Measurements from ENCODE around the gene TMEM203. TPM values are rescaled to one million over a fixed set of nuclear protein-coding genes. Genes with fewer than 3 reads are reported as not detected.

Gene TMEM203
- total RNA-seq, 4 donors from 2014 or later = 19.9 to 29.7 (median 22.7) TPM

- TF ChIP-seq, protein P1, sequence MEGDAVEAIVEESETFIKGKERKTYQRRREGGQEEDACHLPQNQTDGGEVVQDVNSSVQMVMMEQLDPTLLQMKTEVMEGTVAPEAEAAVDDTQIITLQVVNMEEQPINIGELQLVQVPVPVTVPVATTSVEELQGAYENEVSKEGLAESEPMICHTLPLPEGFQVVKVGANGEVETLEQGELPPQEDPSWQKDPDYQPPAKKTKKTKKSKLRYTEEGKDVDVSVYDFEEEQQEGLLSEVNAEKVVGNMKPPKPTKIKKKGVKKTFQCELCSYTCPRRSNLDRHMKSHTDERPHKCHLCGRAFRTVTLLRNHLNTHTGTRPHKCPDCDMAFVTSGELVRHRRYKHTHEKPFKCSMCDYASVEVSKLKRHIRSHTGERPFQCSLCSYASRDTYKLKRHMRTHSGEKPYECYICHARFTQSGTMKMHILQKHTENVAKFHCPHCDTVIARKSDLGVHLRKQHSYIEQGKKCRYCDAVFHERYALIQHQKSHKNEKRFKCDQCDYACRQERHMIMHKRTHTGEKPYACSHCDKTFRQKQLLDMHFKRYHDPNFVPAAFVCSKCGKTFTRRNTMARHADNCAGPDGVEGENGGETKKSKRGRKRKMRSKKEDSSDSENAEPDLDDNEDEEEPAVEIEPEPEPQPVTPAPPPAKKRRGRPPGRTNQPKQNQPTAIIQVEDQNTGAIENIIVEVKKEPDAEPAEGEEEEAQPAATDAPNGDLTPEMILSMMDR (IDR thresholded peaks at IDR 0.05; ENCODE audit: low read depth) = no peak
Observed at GRCh38 chr9:137243626-137244485, 38.4 kb upstream of the TMEM203 start.

DNA sequence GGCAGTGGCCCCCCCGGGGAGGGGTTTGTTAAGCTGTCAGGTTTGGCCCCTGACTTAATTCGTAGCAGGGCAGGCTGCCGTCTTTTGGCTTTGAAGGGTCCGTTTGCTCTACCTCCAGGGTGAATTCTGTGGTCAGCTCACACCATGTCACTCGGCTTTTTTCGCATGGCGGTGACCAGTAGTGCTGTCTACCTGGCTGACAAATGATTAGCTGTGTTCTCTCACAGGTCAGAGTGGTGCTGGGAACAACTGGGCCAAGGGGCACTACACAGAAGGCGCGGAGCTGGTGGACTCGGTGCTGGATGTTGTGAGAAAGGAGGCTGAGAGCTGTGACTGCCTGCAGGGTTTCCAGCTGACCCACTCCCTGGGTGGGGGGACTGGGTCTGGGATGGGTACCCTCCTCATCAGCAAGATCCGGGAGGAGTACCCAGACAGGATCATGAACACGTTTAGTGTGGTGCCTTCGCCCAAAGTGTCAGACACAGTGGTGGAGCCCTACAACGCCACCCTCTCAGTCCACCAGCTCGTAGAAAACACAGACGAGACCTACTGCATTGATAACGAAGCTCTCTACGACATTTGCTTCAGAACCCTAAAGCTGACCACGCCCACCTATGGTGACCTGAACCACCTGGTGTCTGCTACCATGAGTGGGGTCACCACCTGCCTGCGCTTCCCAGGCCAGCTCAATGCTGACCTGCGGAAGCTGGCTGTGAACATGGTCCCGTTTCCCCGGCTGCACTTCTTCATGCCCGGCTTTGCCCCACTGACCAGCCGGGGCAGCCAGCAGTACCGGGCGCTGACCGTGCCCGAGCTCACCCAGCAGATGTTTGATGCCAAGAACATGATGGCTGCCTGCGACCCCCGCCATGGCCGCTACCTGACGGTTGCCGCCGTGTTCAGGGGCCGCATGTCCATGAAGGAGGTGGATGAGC lies 37.1 kb upstream of the TMEM203 start:
- TF ChIP-seq, protein P1 (IDR thresholded peaks at IDR 0.05; ENCODE audit: low read depth) = no peak

DNA sequence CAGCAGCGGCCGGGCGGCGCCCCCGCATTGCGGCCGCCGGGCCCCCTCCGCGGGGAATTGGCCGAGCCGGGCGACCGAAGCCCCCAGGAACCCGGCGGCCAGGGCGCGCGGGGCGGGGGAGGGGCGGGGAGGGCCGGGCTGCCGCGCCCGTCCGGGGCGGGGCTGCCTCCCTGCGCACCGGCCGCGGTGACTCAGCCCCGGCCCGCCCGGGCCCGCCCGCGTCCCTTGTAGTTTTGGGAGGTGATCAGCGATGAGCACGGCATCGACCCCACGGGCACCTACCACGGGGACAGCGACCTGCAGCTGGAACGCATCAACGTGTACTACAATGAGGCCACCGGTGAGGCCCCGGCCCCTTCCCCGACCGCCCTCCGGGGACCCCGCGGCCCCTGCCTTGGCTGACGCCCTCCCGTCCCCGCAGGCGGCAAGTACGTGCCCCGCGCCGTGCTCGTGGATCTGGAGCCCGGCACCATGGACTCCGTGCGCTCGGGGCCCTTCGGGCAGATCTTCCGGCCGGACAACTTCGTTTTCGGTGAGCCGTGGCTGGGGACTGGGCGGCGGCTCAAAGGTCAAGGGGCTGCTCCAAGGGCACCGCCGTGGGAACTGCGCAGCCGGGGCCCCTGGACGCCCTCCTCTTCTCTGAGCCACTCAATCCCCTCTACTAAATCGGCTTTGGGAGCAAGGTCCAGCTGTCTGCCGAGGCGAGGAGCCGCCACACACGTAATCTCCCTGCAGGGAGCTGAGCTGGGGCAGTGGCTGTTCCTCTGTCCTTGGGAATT lies 36.2 kb upstream of the TMEM203 start:
- TF ChIP-seq, protein P1 (IDR thresholded peaks at IDR 0.05; ENCODE audit: low read depth) = no peak

GRCh38 chr9:137240841-137241489 lies 35.5 kb upstream of the TMEM203 start, which contains the start of gene TUBB4B:
TUBB4B (plus strand) TSS chr9:137241287; CDS start chr9:137241361, 74 bp downstream.
- TF ChIP-seq, protein P1 (IDR thresholded peaks at IDR 0.05; ENCODE audit: low read depth) = no peak

DNA sequence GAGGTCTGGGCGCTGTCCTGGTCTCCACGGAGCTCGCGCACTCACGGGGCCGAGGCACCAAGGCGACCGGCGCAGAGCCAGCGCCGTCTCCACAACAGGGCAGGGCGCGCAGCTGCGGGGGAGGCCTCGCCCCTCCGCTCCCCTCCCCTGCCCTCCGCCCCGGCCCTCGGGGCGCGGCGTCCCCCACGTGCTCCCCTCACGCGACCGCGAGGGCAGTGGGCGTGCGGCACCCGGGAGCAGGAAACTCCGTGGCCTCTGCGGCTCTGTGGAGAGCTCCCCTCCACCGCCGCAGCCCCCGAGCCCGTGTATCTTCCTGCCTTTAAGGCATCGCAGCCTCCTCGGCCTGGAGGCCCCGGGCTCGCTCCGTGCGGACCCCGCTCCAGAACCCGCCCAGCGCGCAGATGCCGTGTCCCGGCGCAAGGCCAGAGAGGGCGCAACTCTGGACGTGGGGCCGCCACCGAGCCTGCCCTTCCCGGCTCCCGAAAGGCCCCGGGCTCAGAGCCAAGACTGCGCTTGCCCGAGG lies 34.9 kb upstream of the TMEM203 start:
- TF ChIP-seq, protein P1 (IDR thresholded peaks at IDR 0.05; ENCODE audit: low read depth) = no peak
